ENCODE measurements around the gene NUBPL.
"Not testable (repeated sequence)": the region's sequence is repeated elsewhere in the genome, so short reads cannot be mapped to it uniquely, and the experiment has no call there.

Gene NUBPL

DNA sequence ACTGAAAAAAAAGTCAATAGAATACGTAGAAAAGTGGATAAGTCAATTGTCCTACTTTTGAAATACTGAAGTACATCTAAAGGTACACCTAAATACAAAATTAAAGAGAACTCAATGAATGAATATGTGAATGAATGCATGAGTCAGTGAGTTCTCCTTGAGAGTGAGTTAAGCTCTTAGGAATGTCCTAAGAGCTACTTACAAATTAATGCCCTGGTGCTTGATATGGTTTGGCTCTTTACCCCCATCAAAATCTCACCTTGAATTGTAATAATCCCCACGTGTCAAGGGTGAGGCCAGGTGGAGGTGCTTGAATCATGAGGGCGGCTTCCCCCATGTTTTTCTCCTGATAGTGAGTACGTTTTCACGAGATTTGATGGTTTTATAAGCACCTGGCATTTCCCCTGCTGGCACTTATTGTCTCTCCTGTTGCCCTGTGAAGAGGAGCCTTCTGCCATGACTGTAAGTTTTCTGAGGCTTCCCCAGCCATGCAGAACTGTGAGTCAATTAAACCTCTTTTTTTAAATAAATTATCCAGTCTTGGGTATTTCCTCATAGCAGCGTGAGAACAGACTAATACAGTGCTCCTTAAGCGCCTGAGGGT, 323.7 kb downstream of the NUBPL start:
- DNase-seq = no peak

GRCh38 chr14:31886156-31886835, 325.1 kb downstream of the NUBPL start:
- no peak for DNase-seq

DNA sequence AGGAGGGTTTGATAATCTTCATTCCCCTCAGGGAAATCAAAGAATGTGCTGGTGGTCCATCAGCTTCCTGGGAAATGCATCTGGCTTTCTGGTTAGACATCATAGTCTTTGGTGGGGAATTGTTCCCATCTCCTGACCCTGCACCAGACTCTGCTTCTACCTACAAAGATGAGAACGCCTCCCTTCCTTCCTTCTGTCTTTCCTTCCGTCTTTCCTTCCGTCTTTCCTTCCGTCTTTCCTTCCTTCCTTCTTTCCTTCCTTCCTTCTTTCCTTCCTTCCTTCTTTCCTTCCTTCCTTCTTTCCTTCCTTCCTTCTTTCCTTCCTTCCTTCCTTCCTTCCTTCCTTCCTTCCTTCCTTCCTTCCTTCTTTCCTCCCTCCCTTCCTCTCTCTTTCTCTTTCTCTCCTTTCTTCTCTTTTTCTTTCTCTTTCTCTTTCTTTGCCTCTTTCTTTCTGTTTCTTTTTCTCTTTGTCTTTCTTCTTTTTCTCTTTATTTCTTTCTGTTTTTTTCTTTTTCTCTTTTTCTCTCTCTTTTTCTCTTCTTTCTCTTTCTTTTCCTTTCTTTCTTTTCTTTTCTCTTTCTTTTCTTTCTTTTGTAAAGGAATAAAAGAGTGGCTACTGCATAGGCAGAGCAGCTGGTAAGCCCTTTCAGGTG, 326.9 kb downstream of the NUBPL start:
- no peak for DNase-seq

- no peak for DNase-seq
These were observed 328.1 kb downstream of the NUBPL start for GRCh38 chr14:31889297-31889696.

GRCh38 chr14:31890202-31890601, 329.0 kb downstream of the NUBPL start:
- not testable (repeated sequence) for DNase-seq

DNA sequence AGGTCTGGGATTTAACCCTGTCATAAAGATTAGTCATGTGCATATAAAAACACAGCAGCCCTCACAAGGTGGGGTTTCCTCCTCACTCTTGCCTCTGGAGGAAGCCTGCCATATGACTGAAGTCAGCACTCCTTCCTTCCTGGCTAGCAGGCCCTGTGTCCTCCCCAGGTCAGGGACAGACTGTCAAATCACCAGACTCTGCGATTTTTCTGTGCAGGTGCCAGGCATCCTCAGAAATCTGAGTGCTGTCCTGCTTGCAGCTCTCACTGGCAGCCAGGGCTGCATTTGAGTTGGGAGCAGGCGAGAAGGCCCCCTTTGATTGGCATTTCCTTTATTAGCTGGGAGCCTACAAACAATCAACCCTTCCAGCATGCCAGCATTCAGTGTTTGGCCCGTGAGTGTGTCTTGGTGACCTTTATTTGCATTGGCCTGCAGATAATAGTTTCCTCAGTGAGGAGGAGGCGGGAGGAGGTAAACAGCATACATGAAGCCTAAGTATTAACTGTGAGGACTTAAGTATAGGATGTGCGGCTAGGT, 332.1 kb downstream of the NUBPL start:
- no peak for DNase-seq

- DNase-seq = no peak
These were observed 333.1 kb downstream of the NUBPL start for GRCh38 chr14:31894351-31894750.

- DNase-seq = no peak
These were observed 334.0 kb downstream of the NUBPL start for GRCh38 chr14:31895206-31895605.

- DNase-seq = no peak
These were observed 334.4 kb downstream of the NUBPL start for GRCh38 chr14:31895646-31896045.

DNA sequence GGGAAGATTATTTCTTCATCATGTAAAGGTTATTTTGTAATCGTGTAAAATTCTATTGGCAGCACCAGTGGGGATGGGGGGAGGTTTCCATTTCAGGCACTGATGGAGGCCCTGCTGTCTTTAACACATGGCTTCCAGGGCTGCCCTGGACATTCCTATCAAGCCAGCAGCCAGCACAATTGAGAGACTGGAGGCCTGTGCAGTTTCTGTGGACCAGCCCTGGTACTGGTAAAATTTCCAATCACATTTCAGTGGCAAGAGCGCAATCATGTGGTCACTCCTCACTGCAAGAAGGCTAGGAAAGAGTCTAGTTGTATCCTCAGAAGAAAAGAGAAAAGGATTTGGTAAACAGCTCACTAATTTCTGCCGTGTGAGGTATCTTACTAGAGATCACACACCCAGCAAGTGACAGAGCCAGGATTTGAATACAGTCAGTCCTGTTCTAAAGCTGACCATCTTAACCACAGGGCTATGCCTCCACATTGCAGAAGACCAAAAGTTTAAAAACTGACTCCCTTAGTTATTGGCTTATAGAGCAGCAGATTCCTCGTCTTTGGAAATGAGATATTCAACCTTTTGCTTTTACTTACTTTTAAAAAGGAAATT, 336.5 kb downstream of the NUBPL start:
- DNase-seq = no peak

DNA sequence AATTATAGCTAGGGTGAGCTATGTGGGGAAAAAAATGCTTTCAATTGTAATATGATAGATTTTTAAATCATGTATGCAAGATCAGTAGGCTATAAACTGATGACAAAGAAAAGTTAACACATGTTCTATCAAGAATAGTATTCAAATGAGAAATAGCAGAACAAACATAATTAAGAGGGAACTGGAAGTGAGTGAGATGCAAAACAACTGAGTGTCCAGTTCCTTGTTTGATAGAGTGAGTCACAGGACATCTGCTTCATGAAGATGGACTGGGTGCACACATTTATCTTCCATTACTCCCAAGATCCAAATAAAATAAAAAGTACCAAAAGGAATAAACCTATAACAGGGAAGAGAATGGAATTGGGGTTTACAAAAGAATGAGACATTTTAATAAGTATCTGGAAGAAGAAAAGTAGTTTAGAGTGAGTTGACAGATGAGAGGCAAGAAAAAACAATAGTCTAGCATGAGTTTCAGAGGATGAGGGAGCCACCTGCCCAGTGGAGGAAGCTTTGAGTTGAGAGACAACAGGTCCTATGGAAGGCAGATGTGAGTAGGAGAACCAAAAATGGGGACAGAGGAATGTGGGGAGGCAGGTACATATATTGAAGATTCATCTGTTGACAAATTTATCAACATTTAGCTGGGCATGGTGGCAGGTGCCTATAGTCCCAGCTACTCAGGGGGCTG, 337.8 kb downstream of the NUBPL start:
- no peak for DNase-seq

DNA sequence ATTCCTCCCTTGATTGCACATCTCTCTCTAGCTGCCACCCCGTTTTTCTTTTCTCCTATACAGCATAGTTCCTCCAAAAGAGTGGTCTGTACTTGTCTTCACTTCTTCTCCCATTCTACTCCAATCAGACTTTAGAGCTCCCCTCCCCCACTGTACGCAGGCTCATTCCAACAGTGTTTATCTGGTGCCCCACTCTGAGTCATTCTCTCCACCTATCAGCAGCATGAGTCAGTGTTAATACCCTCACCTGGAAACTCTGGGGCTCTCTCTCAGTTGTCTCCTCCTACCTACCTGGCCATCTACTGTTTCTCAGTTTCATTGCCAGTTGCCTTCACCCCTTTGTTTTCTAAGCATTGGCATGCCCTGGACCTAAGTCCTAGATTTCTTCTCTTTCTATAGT, 340.8 kb downstream of the NUBPL start:
- DNase-seq = no peak

DNA sequence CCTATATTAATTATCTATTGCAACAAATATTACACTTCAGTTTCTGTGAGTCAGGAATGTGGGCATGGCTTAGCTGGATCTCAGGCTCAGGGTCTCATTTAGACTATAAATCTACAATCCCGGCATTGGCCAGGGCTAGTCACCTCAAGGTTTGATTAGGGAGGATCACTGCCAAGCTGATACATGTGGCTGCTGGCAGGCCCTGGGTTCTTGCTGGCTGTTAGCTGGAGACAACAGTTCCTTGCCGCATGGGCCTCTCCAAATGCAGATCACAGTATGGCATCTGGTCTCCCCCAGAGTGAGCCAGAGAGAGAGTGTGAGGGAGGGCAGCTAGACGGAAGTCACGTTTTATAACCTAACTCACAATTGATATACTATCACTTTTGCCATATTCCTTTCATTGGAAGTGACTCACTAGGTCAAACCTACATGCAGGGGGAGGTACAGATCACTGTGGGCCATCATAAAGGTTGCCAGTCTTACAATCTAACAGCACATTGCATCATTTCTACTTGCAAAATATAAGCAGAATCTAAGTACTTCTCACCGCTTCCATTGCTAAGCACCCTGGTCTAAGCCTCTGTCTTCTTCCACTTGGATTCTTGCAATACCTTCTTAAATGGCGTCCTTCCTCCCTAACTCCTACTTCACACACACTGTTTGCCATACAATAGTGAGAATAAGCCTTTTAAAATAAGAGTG, 341.9 kb downstream of the NUBPL start:
- DNase-seq = no peak

DNA sequence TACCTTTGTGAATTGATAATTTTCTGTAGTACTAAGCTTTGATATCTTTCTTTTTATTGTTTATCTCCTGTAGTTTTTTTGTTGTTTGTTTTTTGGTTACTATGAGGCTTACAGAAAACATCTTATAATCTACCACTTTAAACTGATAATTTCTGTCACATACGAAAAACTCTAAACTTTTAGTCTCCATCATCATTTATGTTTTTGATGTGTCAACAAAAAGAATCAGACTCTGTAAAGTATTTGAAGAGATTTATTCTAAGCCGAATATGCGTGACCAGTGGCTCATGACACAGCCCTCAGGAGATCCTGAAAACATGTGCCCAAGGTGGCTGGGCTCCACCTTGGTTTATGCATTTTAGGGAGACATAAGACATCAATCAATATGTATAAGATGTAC, 348.8 kb downstream of the NUBPL start:
- no peak for DNase-seq
